Measurements from ENCODE around the gene UNC5C. TPM values are rescaled to one million over a fixed set of nuclear protein-coding genes. Genes with fewer than 3 reads are reported as not detected.
"Not testable (repeated sequence)": the region's sequence is repeated elsewhere in the genome, so short reads cannot be mapped to it uniquely, and the experiment has no call there.

The UNC5C gene
- total RNA-seq, 2 experiments from 2014 or later = not detected

DNA sequence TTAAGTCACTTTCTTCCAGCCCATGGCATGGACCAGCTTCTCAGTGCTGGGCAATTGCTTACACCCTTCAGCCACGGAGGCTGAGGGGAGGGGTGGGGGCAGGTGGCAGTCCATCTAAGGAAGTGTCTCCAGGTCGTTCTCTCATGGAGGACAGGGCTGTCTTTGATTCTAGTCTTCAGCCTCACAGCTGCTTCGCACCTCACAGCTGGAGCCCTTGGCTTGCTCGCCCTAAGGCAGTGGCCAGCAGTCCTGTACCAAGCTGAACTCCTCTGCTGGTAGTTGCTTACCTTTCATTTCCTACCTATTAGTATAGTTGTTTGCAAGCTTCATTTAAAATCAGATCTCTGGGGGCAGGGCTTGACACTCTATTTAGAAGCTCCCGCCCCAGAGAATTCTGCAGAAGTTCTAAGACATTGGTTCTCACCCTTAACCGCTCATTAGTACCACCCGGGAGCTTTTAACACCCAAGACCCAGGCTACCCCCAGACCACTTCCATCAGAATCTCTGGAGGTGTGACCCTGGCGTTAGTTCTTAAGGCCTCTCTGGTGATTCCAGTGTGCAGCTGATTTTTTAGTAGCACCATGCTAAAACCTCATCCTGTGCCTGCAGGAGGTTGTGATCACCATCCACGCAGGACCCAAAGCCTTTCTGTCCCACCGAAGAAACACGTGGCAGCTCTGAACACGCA lies 386.8 kb downstream of the UNC5C start:
- no peaks in the 10 kb centered on the region for H3K9me3 Mint-ChIP-seq
- H3K36me3 Mint-ChIP-seq = peaks cover 2% of the 10 kb centered on the region
- DNase-seq (no peak), ATAC-seq (ENCODE audit: low read depth) (no peak)
- H3K4me1 Mint-ChIP-seq = peaks cover 14% of the 10 kb centered on the region
- H3K4me3 Mint-ChIP-seq = no peak overlapping the region
- POLR2A ChIA-PET = no interaction called here
- H3K27ac Mint-ChIP-seq = no peak overlapping the region
- peaks cover 7% of the 10 kb centered on the region for H3K27me3 Mint-ChIP-seq

DNA sequence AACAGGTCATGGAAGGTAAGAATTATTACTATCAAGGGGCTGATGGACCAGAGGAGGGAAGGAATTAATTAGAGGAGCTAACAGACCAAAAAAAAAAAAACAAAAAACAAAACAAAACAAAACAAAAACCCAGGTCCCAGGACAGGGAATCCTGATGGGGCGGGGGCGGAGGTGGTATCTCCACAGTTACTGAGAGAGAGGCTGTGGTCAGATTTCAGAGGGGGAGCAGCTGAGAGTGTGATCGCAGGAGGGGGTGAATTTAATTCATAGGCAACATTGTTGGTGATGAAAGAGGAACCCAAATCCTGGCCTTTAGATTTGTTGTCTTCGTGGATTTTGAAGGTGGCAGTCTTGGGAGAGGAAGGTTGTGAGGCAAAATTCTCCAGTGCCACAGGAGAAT lies 389.4 kb downstream of the UNC5C start:
- ATAC-seq (ENCODE audit: low read depth) = no peak
- DNase-seq = no peak
- Mint-ChIP-seq H3K27me3 (peaks cover 7% of the 10 kb centered on the region), H3K4me3 (no peak overlapping the region), H3K36me3 (peaks cover 3% of the 10 kb centered on the region), H3K4me1 (peaks cover 29% of the 10 kb centered on the region), H3K27ac (no peak overlapping the region), H3K9me3 (no peaks in the 10 kb centered on the region)
- POLR2A ChIA-PET = no interaction called here

DNA sequence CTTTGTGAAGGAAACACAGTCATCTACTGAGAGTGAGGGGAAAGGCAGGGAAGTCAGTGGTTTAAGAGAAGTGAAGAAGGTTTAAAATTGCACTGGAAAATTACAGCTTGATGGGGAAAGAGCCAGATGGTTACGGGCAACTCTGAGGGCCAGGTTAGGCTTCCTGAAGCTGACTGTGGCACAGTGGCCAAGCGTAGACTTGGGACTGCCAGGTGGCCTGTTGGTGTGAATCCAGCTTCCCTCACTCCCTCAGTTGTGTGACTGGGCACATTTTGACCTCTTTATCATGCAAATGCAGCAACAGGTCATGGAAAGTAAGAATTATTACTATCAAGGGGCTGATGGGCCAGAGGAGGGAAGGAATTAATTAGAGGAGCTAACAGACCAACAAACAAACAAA lies 390.1 kb downstream of the UNC5C start:
- H3K4me3 Mint-ChIP-seq = no peak overlapping the region
- POLR2A ChIA-PET = no interaction called here
- peaks cover 3% of the 10 kb centered on the region for H3K36me3 Mint-ChIP-seq
- H3K27me3 Mint-ChIP-seq = peaks cover 7% of the 10 kb centered on the region
- peaks cover 32% of the 10 kb centered on the region for H3K4me1 Mint-ChIP-seq
- DNase-seq (no peak), ATAC-seq (ENCODE audit: low read depth) (no peak)
- H3K9me3 Mint-ChIP-seq = no peaks in the 10 kb centered on the region
- peak overlapping the region; percentile 38 for H3K27ac Mint-ChIP-seq

DNA sequence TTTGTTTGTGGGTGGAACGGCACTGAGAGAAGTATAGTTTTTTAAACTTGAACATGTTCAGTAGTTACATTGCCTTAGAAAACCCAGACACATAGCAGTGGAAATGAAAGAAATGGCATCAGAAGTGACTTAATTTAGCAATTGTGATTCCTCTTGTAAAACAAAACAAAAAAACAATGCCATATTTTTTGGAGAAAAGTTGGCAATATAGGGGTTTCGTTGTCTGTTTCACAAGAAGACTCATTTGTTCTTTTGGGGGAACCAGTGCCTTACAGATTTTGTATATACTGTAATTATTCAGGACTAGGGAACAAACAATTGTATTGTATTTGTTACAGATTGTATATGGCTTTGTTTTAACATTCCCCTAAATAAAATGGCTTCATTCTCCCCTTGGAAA lies 390.7 kb downstream of the UNC5C start:
- no peak for ATAC-seq (ENCODE audit: low read depth)

DNA sequence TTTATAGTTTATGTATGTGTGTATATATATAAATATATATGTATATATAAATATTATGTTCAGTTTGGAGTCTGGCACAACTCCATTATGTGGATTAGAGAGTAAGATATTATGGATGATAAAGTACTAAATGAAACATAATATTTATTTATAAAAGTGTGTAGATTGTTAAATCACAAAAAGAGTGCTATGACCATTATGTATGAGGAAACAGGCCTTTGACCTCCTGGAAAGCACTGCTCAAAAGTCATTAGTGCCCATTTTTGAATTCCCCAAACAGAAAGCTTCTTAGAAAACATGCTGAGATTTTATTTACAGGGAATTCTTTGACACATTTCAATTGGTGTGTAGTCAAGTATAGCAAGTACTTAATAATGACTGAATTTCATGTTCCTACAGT lies 391.2 kb downstream of the UNC5C start:
- Mint-ChIP-seq H3K27ac (no peak overlapping the region), H3K4me3 (no peak overlapping the region), H3K4me1 (peaks cover 32% of the 10 kb centered on the region), H3K9me3 (no peaks in the 10 kb centered on the region), H3K36me3 (peaks cover 3% of the 10 kb centered on the region), H3K27me3 (peaks cover 2% of the 10 kb centered on the region)
- POLR2A ChIA-PET = no interaction called here
- ATAC-seq (ENCODE audit: low read depth) (no peak), DNase-seq (no peak)

More for the DNA sequence above, 390.7 kb downstream of the UNC5C start:
- Mint-ChIP-seq H3K4me1 (peaks cover 32% of the 10 kb centered on the region), H3K27ac (no peak overlapping the region), H3K4me3 (no peak overlapping the region), H3K27me3 (peaks cover 6% of the 10 kb centered on the region), H3K9me3 (no peaks in the 10 kb centered on the region), H3K36me3 (peaks cover 3% of the 10 kb centered on the region)
- POLR2A ChIA-PET = no interaction called here
- no peak for DNase-seq

DNA sequence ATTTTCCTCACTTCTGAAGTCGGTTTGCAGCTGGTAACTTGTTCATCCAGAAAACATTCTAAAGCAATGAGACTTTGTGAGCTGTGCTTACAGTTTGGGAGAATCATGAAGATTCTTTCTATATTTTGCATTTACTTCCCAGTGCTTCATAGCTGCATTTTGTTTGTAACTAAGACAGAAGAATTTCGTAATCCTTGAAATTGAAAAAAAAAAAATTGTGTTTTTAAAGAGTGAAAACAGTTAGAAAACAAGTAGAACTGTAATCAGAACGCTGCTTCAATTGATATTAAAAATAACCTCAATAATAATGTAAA lies 392.4 kb downstream of the UNC5C start:
- POLR2A ChIA-PET = interaction anchor here (0.7 kb wide), 1 partner anchor 40 kb away, joined by 4 read pairs; no protein-coding TSS in a partner anchor
- Mint-ChIP-seq H3K27ac (peak overlapping the region; percentile 94), H3K27me3 (peaks cover 2% of the 10 kb centered on the region), H3K36me3 (peaks cover 3% of the 10 kb centered on the region), H3K4me1 (peaks cover 32% of the 10 kb centered on the region), H3K9me3 (no peaks in the 10 kb centered on the region), H3K4me3 (peak overlapping the region; percentile 82)
- ATAC-seq (ENCODE audit: low read depth) (no peak), DNase-seq (no peak)

DNA sequence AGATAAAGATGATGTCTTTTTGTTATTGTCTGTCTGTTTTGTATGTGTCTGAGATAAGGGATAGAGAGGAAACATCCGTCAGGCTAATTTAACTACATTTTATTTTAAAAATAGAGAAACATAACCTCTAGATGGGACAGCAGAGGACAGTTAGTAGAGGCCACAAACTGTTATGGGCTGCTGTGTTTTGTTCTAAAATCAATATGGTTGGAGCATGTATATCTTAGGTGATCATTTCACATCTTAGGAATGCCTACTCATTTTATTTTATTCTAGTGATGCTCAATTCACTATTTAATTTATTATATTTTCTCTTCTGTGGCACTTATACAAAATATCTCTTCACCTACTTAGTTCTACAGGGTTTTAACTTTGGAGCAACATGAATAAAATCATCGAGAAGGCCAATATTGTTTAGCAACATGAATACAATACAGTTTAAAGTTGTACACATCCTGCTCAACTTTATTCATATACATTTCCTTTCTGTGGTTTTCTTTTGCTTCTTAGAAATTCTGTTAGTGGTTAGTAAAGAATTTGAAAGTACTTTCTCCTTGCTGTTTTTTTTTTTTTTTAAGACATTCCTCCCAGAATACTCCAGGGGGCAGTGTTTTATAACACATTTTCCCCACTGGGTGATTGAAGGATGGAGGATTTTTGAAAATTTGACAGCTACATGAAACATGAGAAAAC lies 392.9 kb downstream of the UNC5C start:
- Mint-ChIP-seq H3K9me3 (no peaks in the 10 kb centered on the region), H3K36me3 (peaks cover 3% of the 10 kb centered on the region), H3K27me3 (peaks cover 2% of the 10 kb centered on the region), H3K4me1 (peaks cover 32% of the 10 kb centered on the region), H3K27ac (peak overlapping the region; percentile 94), H3K4me3 (peak overlapping the region; percentile 82)
- DNase-seq (no peak), ATAC-seq (ENCODE audit: low read depth) (peak; percentile 85)
- POLR2A ChIA-PET = interaction anchor here (0.7 kb wide), 1 partner anchor 41 kb away, joined by 4 read pairs; no protein-coding TSS in a partner anchor

DNA sequence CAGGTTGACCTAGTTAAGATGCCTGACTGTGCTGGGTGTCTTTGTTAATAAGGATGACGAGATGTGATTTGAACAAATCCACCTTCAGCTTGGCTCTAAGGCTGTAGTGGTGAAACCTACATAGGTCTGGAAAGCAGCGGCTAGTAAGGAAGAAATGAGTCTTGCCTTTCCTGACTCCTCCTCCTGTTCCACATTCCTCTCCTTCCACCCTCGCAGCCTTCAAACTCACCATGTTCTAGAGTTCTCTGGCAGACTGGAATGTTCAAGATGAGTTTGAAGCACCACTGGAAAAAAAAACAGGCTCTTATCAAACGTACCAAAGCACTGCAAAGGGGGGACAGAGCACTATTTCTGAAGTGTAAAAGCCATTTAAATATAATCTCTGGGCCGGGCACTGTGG lies 395.6 kb downstream of the UNC5C start:
- peaks cover 31% of the 10 kb centered on the region for H3K4me1 Mint-ChIP-seq
- peaks cover 1% of the 10 kb centered on the region for H3K36me3 Mint-ChIP-seq
- no peaks in the 10 kb centered on the region for H3K27me3 Mint-ChIP-seq
- DNase-seq (no peak), ATAC-seq (ENCODE audit: low read depth) (no peak)
- no peaks in the 10 kb centered on the region for H3K9me3 Mint-ChIP-seq
- POLR2A ChIA-PET = no interaction called here
- no peak overlapping the region for H3K27ac Mint-ChIP-seq
- no peak overlapping the region for H3K4me3 Mint-ChIP-seq

DNA sequence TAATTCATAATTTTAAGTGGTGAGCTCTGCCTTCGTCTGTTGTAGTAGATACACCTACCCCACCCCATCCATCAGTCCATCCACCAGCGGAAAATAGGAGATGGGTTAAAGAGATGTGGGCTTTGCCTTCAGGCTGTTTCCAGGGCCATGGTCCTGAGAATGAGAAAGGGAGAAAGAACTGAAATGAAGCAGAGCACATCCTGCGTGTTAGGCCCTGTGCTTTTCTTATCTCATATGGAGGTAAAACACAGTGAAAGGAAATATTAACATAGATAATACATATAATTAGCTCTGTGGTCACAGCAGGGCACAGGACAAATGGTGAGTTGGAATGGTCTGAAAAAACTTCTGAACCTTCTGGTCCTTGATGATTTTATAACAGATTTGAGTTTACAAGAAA lies 397.5 kb downstream of the UNC5C start:
- Mint-ChIP-seq H3K9me3 (no peaks in the 10 kb centered on the region), H3K27me3 (peaks cover 5% of the 10 kb centered on the region), H3K4me1 (peaks cover 25% of the 10 kb centered on the region), H3K4me3 (no peak overlapping the region), H3K36me3 (peaks cover 1% of the 10 kb centered on the region), H3K27ac (no peak overlapping the region)
- no peak for DNase-seq
- ATAC-seq (ENCODE audit: low read depth) = no peak
- POLR2A ChIA-PET = no interaction called here

DNA sequence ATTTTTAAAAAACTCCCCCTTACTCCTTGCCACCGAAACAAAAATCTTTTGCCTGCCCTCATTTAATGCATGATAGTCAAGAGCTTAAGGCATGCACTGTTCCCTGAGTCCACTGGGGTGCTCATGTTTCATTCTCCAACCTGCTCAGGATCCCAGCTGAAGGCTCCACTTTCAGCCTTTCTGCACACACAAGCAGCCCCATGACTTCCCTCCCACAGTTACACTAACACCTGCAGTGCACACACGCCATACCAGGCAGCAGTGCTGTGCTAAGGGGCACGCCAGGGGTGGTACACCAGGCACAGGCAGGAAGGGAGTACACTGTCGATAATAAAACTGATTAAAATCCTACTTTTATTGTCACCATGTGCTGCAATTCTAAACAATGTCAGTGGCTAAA lies 405.8 kb downstream of the UNC5C start:
- no peak overlapping the region for H3K27ac Mint-ChIP-seq
- no peaks in the 10 kb centered on the region for H3K9me3 Mint-ChIP-seq
- H3K36me3 Mint-ChIP-seq = no peaks in the 10 kb centered on the region
- H3K4me3 Mint-ChIP-seq = no peak overlapping the region
- ATAC-seq (ENCODE audit: low read depth) (no peak), DNase-seq (no peak)
- no peaks in the 10 kb centered on the region for H3K4me1 Mint-ChIP-seq
- H3K27me3 Mint-ChIP-seq = peaks cover 22% of the 10 kb centered on the region
- POLR2A ChIA-PET = no interaction called here

DNA sequence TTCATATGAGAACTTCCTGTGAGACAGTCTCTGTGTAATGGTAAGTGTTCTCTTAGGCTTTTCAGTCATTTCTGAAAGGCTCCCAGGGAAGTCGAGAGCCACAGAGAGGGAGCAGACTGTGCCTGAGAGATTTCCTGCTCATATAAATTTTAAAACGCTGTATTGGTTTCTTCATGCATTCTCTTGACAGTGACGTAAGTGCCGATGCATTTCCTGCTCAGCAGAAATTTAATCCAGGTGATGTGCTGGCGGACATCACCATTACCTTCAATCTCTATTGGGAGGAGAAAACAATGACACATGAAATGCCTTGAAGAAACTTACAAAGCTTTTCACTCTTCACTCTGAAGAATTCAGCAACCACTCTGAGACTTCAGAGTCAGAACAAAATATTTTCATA lies 407.4 kb downstream of the UNC5C start:
- Mint-ChIP-seq H3K9me3 (peaks cover 2% of the 10 kb centered on the region), H3K27me3 (peaks cover 24% of the 10 kb centered on the region), H3K4me3 (no peak overlapping the region), H3K27ac (no peak overlapping the region), H3K36me3 (no peaks in the 10 kb centered on the region), H3K4me1 (no peaks in the 10 kb centered on the region)
- POLR2A ChIA-PET = no interaction called here
- ATAC-seq (ENCODE audit: low read depth) (no peak), DNase-seq (no peak)

DNA sequence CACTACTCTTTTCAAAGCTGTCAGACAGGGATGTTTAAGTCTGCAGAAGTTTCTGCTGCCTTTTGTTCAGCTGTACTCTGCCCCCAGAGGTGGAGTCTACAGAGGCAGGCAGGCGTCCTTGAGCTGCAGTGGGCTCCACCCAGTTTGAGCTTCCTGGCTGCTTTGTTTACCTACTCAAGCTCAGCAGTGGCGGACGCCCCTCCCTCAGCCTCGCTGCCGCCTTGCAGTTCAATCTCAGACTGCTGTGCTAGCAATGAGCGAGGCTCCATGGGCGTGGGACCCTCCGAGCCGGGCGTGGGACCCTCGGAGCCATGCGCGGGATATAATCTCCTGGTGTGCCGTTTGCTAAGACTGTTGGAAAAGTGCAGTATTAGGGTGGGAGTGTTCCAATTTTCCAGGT lies 409.3 kb downstream of the UNC5C start:
- H3K9me3 Mint-ChIP-seq; H3K36me3 Mint-ChIP-seq; ATAC-seq (ENCODE audit: low read depth); POLR2A ChIA-PET; H3K27ac Mint-ChIP-seq; DNase-seq; H3K4me1 Mint-ChIP-seq; H3K4me3 Mint-ChIP-seq: not testable (repeated sequence)
- peaks cover 15% of the 10 kb centered on the region for H3K27me3 Mint-ChIP-seq

DNA sequence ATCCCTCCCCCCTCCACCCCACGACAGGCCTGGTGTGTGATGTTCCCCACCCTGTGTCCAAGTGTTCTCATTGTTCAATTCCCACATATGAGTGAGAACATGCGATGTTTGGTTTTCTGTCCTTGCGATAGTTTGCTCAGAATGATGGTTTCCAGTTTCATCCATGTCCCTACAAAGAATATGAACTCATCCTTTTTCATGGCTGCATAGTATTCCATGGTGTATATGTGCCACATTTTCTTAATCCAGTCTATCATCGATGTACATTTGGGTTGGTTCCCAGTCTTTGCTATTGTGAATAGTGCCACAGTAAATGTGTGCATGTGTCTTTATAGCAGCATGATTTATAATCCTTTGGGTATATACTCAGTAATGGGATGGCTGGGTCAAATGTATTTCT lies 414.8 kb downstream of the UNC5C start:
- H3K4me1 Mint-ChIP-seq; H3K27ac Mint-ChIP-seq; POLR2A ChIA-PET; ATAC-seq (ENCODE audit: low read depth); H3K9me3 Mint-ChIP-seq; H3K36me3 Mint-ChIP-seq; H3K4me3 Mint-ChIP-seq; DNase-seq: not testable (repeated sequence)
- peaks cover 22% of the 10 kb centered on the region for H3K27me3 Mint-ChIP-seq

DNA sequence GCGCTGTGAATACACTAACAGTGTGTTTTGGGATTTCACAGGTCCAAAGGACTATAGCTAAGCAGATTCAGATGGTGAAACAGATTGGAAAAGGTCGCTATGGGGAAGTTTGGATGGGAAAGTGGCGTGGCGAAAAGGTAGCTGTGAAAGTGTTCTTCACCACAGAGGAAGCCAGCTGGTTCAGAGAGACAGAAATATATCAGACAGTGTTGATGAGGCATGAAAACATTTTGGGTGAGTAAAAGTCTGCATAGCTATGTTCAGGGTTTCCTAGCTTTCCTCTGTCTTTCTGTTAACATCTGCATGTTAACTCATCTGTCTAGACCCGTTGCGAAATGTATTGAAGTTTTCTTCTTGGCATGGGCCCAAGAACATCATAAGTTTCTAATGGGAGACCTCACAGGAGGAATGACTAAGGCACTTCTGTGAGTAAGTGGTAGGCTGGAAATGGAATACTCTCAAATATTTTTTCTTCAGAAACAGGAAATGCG lies 418.9 kb downstream of the UNC5C start:
- no peaks in the 10 kb centered on the region for H3K36me3 Mint-ChIP-seq
- POLR2A ChIA-PET = no interaction called here
- no peak for DNase-seq
- H3K27me3 Mint-ChIP-seq = peaks cover 19% of the 10 kb centered on the region
- no peaks in the 10 kb centered on the region for H3K4me1 Mint-ChIP-seq
- H3K4me3 Mint-ChIP-seq = no peak overlapping the region
- no peak for ATAC-seq (ENCODE audit: low read depth)
- no peaks in the 10 kb centered on the region for H3K9me3 Mint-ChIP-seq
- H3K27ac Mint-ChIP-seq = no peak overlapping the region

All from activated naive CD8-positive, alpha-beta T cell treated with anti-CD3 and anti-CD28 coated beads, Interleukin-2, amount 10 ng/mL, durations not matched to agents 7 days and 5 days (primary cell).